OCI-LY1 (cell line): ENCODE results near the gene ROBO1.

ENCODE experiments used
- H2AFZ ChIP-seq: fragments of 200-600 bp; sonication (generic), shearing (Covaris generic); 2 replicates; pipeline ENCODE4 v1.6.0; 2014; ENCODE audit warnings: antibody characterized with exemption, mild to moderate bottlenecking, low read length
- H3F3A ChIP-seq: fragments of 200-600 bp; sonication (generic), shearing (Covaris generic); 2 replicates; pipeline ENCODE4 v1.6.0; 2014; ENCODE audit warnings: mild to moderate bottlenecking, antibody characterized with exemption, low read length, moderate library complexity; ENCODE audit not compliant: insufficient read depth
- H3K27ac ChIP-seq: fragments of 200-600 bp; sonication (generic); 2 replicates; pipeline ENCODE4 v1.5.1; 2014; ENCODE audit warnings: low read length, mixed run types, mild to moderate bottlenecking, low read depth; ENCODE audit not compliant: poor library complexity, severe bottlenecking
- H3K27me3 ChIP-seq: fragments of 200-600 bp; sonication (generic); 2 replicates; pipeline ENCODE4 v1.6.0; 2014; ENCODE audit warnings: antibody characterized with exemption, mild to moderate bottlenecking, low read length, moderate library complexity; ENCODE audit not compliant: insufficient read depth
- H3K36me3 ChIP-seq: fragments of 200-600 bp; sonication (generic); 2 replicates; pipeline ENCODE4 v1.6.1; 2014; ENCODE audit warnings: mild to moderate bottlenecking, antibody characterized with exemption, low read length, moderate library complexity, mixed read lengths; ENCODE audit not compliant: insufficient read depth
- H3K4me1 ChIP-seq: fragments of 200-600 bp; sonication (generic); 2 replicates; pipeline ENCODE4 v1.5.1; 2014; ENCODE audit warnings: mild to moderate bottlenecking, low read length, moderate library complexity; ENCODE audit not compliant: insufficient read depth, severe bottlenecking
- H3K4me2 ChIP-seq: fragments of 200-600 bp; sonication (generic), shearing (Covaris generic); 2 replicates; pipeline ENCODE4 v1.6.1; 2014; ENCODE audit warnings: low read length
- H3K4me3 ChIP-seq: fragments of 200-600 bp; sonication (generic); 2 replicates; pipeline ENCODE4 v1.5.1; 2014; ENCODE audit warnings: low read length, low read depth, mild to moderate bottlenecking, mixed read lengths; ENCODE audit not compliant: poor library complexity, severe bottlenecking
- H3K79me2 ChIP-seq: fragments of 200-600 bp; shearing (Covaris generic); 2 replicates; pipeline ENCODE4 v1.6.1; 2016; ENCODE audit warnings: mixed run types, low read length, mixed read lengths; ENCODE audit not compliant: insufficient read depth
- H3K9ac ChIP-seq: fragments of 200-600 bp; sonication (generic), shearing (Covaris generic); 2 replicates; pipeline ENCODE4 v1.6.1; 2014; ENCODE audit warnings: mild to moderate bottlenecking, low read length, mixed read lengths
- H3K9me2 ChIP-seq: fragments of 200-600 bp; sonication (generic), shearing (Covaris generic); 2 replicates; pipeline ENCODE4 v1.6.1; 2014; ENCODE audit warnings: low read depth, mild to moderate bottlenecking, low read length, mixed read lengths
- H3K9me3 ChIP-seq: fragments of 200-600 bp; shearing (Covaris generic); 2 replicates; pipeline ENCODE4 v1.6.1; 2014; ENCODE audit warnings: low read length, mixed read lengths
- H4K20me1 ChIP-seq: fragments of 200-600 bp; sonication (generic), shearing (Covaris generic); 2 replicates; pipeline ENCODE4 v1.6.0; 2016; ENCODE audit warnings: mild to moderate bottlenecking, low read length; ENCODE audit not compliant: insufficient read depth
- EZH2 ChIP-seq: fragments of 200-600 bp; sonication (generic), shearing (Covaris generic); IDR thresholded peaks from 2 replicates; pipeline ENCODE4 v1.8.0; 2017; ENCODE audit warnings: borderline replicate concordance, mixed run types, mild to moderate bottlenecking, antibody characterized with exemption, low read length, moderate library complexity, mixed read lengths
- TF ChIP-seq, protein P1 (sequence below): fragments of 200-600 bp; sonication (generic), shearing (Covaris generic); IDR thresholded peaks from 2 replicates; pipeline ENCODE4 v1.5.1; 2017; ENCODE audit warnings: mild to moderate bottlenecking, antibody characterized with exemption, low read length, moderate library complexity, mixed read lengths

Gene ROBO1

GRCh38 chr3:78860567-78860966 lies 907.2 kb downstream of the ROBO1 start:
- no peaks in the 10 kb centered on the region for H3K9me2 ChIP-seq
- H3K4me1 ChIP-seq: no peaks in the 10 kb centered on the region
- TF ChIP-seq EZH2: no peak
- TF ChIP-seq, protein P1, sequence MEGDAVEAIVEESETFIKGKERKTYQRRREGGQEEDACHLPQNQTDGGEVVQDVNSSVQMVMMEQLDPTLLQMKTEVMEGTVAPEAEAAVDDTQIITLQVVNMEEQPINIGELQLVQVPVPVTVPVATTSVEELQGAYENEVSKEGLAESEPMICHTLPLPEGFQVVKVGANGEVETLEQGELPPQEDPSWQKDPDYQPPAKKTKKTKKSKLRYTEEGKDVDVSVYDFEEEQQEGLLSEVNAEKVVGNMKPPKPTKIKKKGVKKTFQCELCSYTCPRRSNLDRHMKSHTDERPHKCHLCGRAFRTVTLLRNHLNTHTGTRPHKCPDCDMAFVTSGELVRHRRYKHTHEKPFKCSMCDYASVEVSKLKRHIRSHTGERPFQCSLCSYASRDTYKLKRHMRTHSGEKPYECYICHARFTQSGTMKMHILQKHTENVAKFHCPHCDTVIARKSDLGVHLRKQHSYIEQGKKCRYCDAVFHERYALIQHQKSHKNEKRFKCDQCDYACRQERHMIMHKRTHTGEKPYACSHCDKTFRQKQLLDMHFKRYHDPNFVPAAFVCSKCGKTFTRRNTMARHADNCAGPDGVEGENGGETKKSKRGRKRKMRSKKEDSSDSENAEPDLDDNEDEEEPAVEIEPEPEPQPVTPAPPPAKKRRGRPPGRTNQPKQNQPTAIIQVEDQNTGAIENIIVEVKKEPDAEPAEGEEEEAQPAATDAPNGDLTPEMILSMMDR: no peak
- no peaks in the 10 kb centered on the region for H3K79me2 ChIP-seq
- no peaks in the 10 kb centered on the region for H4K20me1 ChIP-seq
- no peaks in the 10 kb centered on the region for H3K36me3 ChIP-seq
- no peaks in the 10 kb centered on the region for H3K9me3 ChIP-seq
- no peaks in the 10 kb centered on the region for H3K27me3 ChIP-seq
- no peak overlapping the region for H2AFZ ChIP-seq
- H3F3A ChIP-seq: no peaks in the 10 kb centered on the region
- no peak overlapping the region for H3K4me3 ChIP-seq
- H3K4me2 ChIP-seq: no peak overlapping the region
- H3K9ac ChIP-seq: no peak overlapping the region
- no peak overlapping the region for H3K27ac ChIP-seq

DNA sequence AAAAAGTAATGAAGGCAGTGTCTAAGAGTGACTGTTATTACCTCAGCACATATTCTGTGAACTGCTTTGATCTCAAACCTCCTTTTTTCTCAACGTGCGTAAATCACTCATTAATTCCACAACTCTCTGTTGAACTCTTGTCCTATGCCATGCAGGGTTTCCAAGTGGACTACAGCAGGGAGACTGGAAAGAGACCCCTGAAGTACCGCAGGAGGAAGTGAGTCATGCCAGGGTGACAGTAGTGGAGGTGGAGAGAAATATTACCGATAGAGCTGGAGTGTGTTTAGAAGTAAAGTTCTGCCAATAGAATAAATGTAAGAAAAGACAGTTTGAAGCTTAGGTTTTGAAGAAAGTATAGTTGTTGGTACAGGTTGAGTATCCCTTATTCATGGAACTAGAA lies 908.9 kb downstream of the ROBO1 start:
- TF ChIP-seq, protein P1: no peak
- TF ChIP-seq EZH2: no peak
- H3K4me3 ChIP-seq: no peak overlapping the region

GRCh38 chr3:78858174-78858573 lies 909.6 kb downstream of the ROBO1 start:
- Histone ChIP-seq H3K27ac (no peak overlapping the region), H3F3A (no peaks in the 10 kb centered on the region), H3K27me3 (no peaks in the 10 kb centered on the region), H3K9ac (no peak overlapping the region), H2AFZ (no peak overlapping the region), H3K4me2 (no peak overlapping the region), H3K9me3 (no peaks in the 10 kb centered on the region), H3K4me1 (no peaks in the 10 kb centered on the region), H4K20me1 (no peaks in the 10 kb centered on the region), H3K79me2 (no peaks in the 10 kb centered on the region), H3K9me2 (no peaks in the 10 kb centered on the region), H3K4me3 (no peak overlapping the region), H3K36me3 (no peaks in the 10 kb centered on the region)
- no peak for TF ChIP-seq EZH2

More for the DNA sequence above, 908.9 kb downstream of the ROBO1 start:
- no peaks in the 10 kb centered on the region for H3K4me1 ChIP-seq
- H3K27me3 ChIP-seq: no peaks in the 10 kb centered on the region
- no peak overlapping the region for H2AFZ ChIP-seq
- no peaks in the 10 kb centered on the region for H3K9me3 ChIP-seq
- H4K20me1 ChIP-seq: no peaks in the 10 kb centered on the region
- H3K9me2 ChIP-seq: no peaks in the 10 kb centered on the region
- no peak overlapping the region for H3K9ac ChIP-seq
- H3K36me3 ChIP-seq: no peaks in the 10 kb centered on the region
- H3K79me2 ChIP-seq: no peaks in the 10 kb centered on the region
- H3K4me2 ChIP-seq: no peak overlapping the region
- H3K27ac ChIP-seq: no peak overlapping the region
- H3F3A ChIP-seq: no peaks in the 10 kb centered on the region

DNA sequence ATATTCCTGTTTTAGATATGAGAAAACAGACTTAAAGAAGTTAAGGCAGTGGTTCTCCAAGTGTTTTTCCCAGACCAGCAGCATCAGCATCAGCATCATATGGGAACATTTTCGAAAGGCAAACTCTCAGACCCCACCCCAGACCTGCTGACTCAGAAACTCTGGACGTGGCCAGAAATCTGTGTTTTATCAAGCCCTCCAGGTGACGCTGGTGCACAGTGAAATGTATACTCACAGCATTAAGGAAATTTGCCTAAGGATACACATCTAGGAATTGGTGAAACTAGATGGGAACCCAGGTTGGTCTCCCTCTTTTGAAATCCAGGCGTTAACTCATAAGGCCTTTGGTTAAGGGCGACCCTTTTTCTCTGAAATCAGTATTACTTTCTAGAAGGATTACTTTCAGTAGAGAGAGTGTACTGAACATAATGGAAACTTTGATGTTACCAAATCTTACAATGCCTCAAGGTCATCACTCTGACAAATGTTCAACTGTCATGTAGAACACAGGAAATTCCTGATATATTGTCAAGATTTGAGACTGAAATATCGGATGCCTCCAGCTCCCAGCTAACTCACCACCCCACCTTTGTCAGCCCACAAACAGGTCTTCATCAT lies 910.2 kb downstream of the ROBO1 start:
- TF ChIP-seq EZH2: no peak
- TF ChIP-seq, protein P1: no peak
- Histone ChIP-seq H2AFZ (no peak overlapping the region), H3K27me3 (no peaks in the 10 kb centered on the region), H3K4me2 (no peak overlapping the region), H3F3A (no peaks in the 10 kb centered on the region), H3K79me2 (no peaks in the 10 kb centered on the region), H4K20me1 (no peaks in the 10 kb centered on the region), H3K27ac (no peak overlapping the region), H3K9me2 (no peaks in the 10 kb centered on the region), H3K4me3 (no peak overlapping the region), H3K9me3 (no peaks in the 10 kb centered on the region), H3K36me3 (no peaks in the 10 kb centered on the region), H3K4me1 (no peaks in the 10 kb centered on the region), H3K9ac (no peak overlapping the region)
